Activated CD8-positive, alpha-beta T cell treated with anti-CD3 and anti-CD28 coated beads, Interleukin-2, amount 10 ng/mL, durations not matched to agents 7 days and 5 days (primary cell): ENCODE measurements around the gene MMP24. TPM values are rescaled to one million over a fixed set of nuclear protein-coding genes. Genes with fewer than 3 reads are reported as not detected.
A peak's percentile ranks its signal among the peaks of the same experiment; 100 is the strongest.

ENCODE experiments used
- ATAC-seq: fragments of 150-1000 bp; cut with Tn5 transposase; one replicate; pipeline ENCODE4 v1.10.0; 2021; ENCODE audit warnings: moderate library complexity
- CTCF ChIA-PET: fragments of 350-600 bp; sonication (Branson Sonifier 250); formaldehyde crosslinking; loops from one replicate; lab custom pipeline; 2021; ENCODE audit warnings: antibody characterized with exemption; lab: Charles Lee
- POLR2A ChIA-PET: fragments of 350-600 bp; sonication (Branson Sonifier 250); formaldehyde crosslinking; loops from one replicate; lab custom pipeline; 2021; ENCODE audit warnings: antibody characterized with exemption; lab: Charles Lee
- DNase-seq: peaks from one replicate; pipeline ENCODE4 v3.0.0-alpha.2; 2020
- H3K27ac Mint-ChIP-seq: one replicate; pipeline ENCODE4 v1.8.0; 2021; ENCODE audit warnings: mild to moderate bottlenecking, mixed read lengths
- H3K27me3 Mint-ChIP-seq: one replicate; pipeline ENCODE4 v1.8.0; 2021; ENCODE audit warnings: low read depth, mixed read lengths
- H3K36me3 Mint-ChIP-seq: one replicate; pipeline ENCODE4 v1.8.0; 2021; ENCODE audit warnings: low read depth, mixed read lengths
- H3K4me1 Mint-ChIP-seq: one replicate; pipeline ENCODE4 v1.8.0; 2021; ENCODE audit warnings: low read depth, mixed read lengths
- H3K4me3 Mint-ChIP-seq: one replicate; pipeline ENCODE4 v1.8.0; 2021; ENCODE audit warnings: mild to moderate bottlenecking, mixed read lengths
- H3K9me3 Mint-ChIP-seq: one replicate; pipeline ENCODE4 v1.8.0; 2022; ENCODE audit warnings: mixed read lengths; ENCODE audit not compliant: insufficient read depth
- total RNA-seq, 2 experiments: library from RNA; stranded (reverse); gene quantifications; one replicate each; pipeline ENCODE4 v1.2.3, GENCODE V29; 2021

Gene MMP24
- total RNA-seq, 2 experiments from 2014 or later: not detected

DNA sequence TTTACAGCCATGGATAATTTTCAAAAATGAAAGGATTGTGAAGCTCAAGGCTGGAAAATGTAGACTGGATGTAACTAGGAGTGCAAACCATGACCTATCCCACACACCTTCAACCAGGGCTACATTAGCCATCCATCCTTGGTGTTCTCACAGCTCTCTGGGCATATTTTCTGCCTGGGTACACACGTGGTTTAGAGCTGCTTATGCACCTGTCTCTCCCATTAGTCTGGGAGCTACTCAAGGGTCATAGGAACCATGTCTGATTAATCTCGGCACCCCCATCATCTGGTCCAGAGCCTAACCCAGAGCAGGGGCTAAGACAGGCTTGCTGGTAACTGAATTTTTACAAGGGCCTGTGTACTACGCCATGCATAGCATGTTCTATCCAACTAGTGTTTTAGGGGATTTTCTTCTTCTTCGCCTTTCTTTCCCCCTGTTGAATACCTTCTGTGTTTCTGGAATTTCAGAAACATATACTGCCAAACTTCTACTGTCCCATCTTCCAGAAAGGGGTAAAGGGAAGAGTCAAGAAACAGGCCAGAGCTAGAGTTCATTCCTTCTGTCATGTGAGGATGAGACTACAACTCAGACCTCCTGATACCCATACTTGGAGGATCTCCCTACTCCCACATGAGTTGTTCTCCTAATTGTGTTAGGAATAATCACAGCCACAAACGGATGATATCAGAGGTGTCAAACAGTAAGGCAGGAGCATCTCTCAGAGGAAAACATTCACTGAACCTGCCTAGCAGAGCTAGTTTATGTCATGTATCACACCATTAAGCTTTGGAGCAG is 91.1 kb downstream of the MMP24 start:
- H3K27me3 Mint-ChIP-seq: no peaks in the 10 kb centered on the region
- no peaks in the 10 kb centered on the region for H3K9me3 Mint-ChIP-seq
- H3K4me3 Mint-ChIP-seq: no peak overlapping the region
- no peak overlapping the region for H3K27ac Mint-ChIP-seq
- H3K36me3 Mint-ChIP-seq: peaks cover 16% of the 10 kb centered on the region
- DNase-seq (no peak), ATAC-seq (no peak)
- CTCF ChIA-PET: interaction anchor here (0.7 to 8.6 kb wide), 5 partner anchors 11 to 1781 kb away, joined by 3 to 84 read pairs (median 3); partner anchors contain the start of genes EIF6 and GDF5
- peaks cover 37% of the 10 kb centered on the region for H3K4me1 Mint-ChIP-seq
- POLR2A ChIA-PET: no interaction called here

- CTCF ChIA-PET: interaction anchor here (0.7 to 8.6 kb wide), 6 partner anchors 11 to 1780 kb away, joined by 3 to 84 read pairs (median 4); partner anchors contain the start of genes EIF6 and GDF5
- peak overlapping the region; percentile 41 for H3K27ac Mint-ChIP-seq
- no peaks in the 10 kb centered on the region for H3K27me3 Mint-ChIP-seq
- DNase-seq (no peak), ATAC-seq (no peak)
- no peak overlapping the region for H3K4me3 Mint-ChIP-seq
- no peaks in the 10 kb centered on the region for H3K9me3 Mint-ChIP-seq
- POLR2A ChIA-PET: no interaction called here
- peaks cover 13% of the 10 kb centered on the region for H3K36me3 Mint-ChIP-seq
- H3K4me1 Mint-ChIP-seq: peaks cover 35% of the 10 kb centered on the region
Observed at GRCh38 chr20:35318502-35319157, 92.1 kb downstream of the MMP24 start.

DNA sequence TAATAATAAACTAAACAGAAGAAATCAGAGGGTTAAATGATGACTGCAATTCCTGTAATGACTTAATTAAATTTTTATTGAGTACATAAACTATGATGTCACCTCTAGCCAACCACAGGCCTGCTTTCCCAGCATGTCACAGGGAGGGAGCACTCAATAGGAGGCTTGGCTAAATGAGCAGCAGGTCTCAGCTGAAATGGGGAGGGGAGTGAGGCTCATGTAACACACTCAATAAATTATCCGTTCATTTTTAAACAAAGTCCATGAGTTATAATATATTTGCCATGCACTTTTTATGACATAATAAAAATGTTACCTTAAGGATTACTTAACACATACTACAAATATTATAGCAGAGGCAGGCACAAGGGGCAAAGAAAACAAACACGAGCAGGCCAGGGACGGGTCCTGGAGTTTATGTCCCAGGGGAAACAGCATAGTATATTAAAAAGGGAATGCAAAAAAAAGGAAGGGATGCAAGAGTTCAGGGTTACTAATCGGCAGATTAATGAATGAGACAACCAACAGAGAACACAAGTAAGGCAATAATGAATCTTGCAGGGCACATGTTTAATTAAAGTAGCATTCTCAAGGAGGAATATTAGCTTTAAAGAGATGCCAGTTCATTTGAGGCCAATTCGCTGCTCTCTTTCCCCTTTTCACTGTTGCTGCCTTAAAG is 92.8 kb downstream of the MMP24 start:
- CTCF ChIA-PET: interaction anchor here (1.0 to 8.6 kb wide), 4 partner anchors 10 to 25 kb away, joined by 4 to 84 read pairs (median 14); no protein-coding TSS in a partner anchor
- peaks cover 33% of the 10 kb centered on the region for H3K4me1 Mint-ChIP-seq
- H3K9me3 Mint-ChIP-seq: no peaks in the 10 kb centered on the region
- no peak overlapping the region for H3K4me3 Mint-ChIP-seq
- peaks cover 10% of the 10 kb centered on the region for H3K36me3 Mint-ChIP-seq
- DNase-seq: no peak
- no peak overlapping the region for H3K27ac Mint-ChIP-seq
- H3K27me3 Mint-ChIP-seq: no peaks in the 10 kb centered on the region
- POLR2A ChIA-PET: no interaction called here
- ATAC-seq: no peak

GRCh38 chr20:35319871-35320197 is 93.3 kb downstream of the MMP24 start:
- H3K4me1 Mint-ChIP-seq: peaks cover 28% of the 10 kb centered on the region
- CTCF ChIA-PET: interaction anchor here (1.9 to 8.6 kb wide), 2 partner anchors 10 to 14 kb away, joined by 13 to 84 read pairs; no protein-coding TSS in a partner anchor

DNA sequence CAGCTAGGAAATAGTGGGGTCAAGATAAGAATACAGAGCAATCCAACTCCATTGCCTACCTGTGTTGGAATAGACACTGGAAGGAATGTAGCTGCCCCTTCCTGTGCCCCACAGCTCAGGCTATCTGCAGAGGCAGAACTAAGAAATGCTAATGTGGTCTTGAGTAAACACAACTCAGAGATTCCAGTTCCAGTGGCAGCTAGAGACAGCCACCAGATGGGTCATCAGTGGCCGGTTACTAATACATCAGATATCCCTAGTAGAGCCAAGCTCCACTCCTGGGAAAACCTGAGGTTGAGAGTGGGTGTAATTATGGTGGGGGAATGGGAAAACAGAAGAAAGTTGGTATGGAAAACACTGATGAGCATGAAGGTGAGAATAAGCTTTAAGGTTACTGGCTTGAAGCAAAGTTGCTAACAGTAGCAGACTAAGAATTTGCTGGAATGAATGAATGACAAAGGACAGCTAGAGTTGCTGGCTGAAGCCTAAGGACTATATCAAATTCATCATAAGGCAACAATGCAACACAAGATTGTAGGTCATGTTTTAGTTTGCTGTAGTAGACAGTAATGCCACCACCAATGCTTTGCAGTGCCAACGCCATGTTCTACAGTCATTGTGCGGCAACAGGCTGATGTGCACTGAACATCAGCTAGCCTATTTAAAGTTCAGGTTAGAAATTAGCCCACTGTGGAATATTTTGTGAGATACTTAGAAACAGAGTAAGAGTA is 94.1 kb downstream of the MMP24 start:
- CTCF ChIA-PET: interaction anchor here (1.3 to 8.6 kb wide), 3 partner anchors 8 to 14 kb away, joined by 5 to 84 read pairs (median 13); no protein-coding TSS in a partner anchor
- Mint-ChIP-seq H3K4me1 (peaks cover 21% of the 10 kb centered on the region), H3K4me3 (no peak overlapping the region), H3K36me3 (peaks cover 9% of the 10 kb centered on the region), H3K9me3 (no peaks in the 10 kb centered on the region), H3K27ac (no peak overlapping the region), H3K27me3 (no peaks in the 10 kb centered on the region)
- ATAC-seq (no peak), DNase-seq (no peak)
- POLR2A ChIA-PET: interaction anchor here (0.7 kb wide), 1 partner anchor 622 kb away, joined by 3 read pairs; no protein-coding TSS in a partner anchor

More at GRCh38 chr20:35319871-35320197, 93.3 kb downstream of the MMP24 start:
- no peaks in the 10 kb centered on the region for H3K9me3 Mint-ChIP-seq
- POLR2A ChIA-PET: no interaction called here
- no peak for DNase-seq
- H3K4me3 Mint-ChIP-seq: no peak overlapping the region
- H3K27ac Mint-ChIP-seq: no peak overlapping the region
- H3K27me3 Mint-ChIP-seq: no peaks in the 10 kb centered on the region
- no peak for ATAC-seq
- H3K36me3 Mint-ChIP-seq: peaks cover 9% of the 10 kb centered on the region

DNA sequence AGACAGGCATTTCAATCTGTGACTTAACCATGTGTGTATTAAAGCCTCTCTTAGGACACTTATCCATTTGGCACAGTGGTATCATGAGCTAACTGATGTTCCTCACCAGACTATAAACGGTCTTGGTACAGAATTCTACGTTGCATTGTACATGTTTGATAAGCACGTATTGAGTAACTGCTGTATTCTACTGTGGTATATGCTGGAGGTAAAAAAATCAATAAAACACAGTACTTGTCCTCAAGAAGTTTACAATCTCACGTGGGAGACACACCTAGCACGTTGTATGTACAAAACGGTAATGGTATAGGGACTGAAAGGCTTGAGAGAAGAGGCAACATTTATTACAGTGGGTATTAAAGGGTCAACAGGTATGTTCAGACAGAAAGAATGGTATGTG is 98.9 kb downstream of the MMP24 start:
- ATAC-seq (no peak), DNase-seq (no peak)
- peaks cover 3% of the 10 kb centered on the region for H3K4me1 Mint-ChIP-seq
- H3K27ac Mint-ChIP-seq: no peak overlapping the region
- no peaks in the 10 kb centered on the region for H3K9me3 Mint-ChIP-seq
- ChIA-PET POLR2A (no interaction called here), CTCF (interaction anchor here (1.0 kb wide), 1 partner anchor 22 kb away, joined by 3 read pairs; no protein-coding TSS in a partner anchor)
- H3K4me3 Mint-ChIP-seq: no peak overlapping the region
- no peaks in the 10 kb centered on the region for H3K27me3 Mint-ChIP-seq
- H3K36me3 Mint-ChIP-seq: peaks cover 6% of the 10 kb centered on the region

DNA sequence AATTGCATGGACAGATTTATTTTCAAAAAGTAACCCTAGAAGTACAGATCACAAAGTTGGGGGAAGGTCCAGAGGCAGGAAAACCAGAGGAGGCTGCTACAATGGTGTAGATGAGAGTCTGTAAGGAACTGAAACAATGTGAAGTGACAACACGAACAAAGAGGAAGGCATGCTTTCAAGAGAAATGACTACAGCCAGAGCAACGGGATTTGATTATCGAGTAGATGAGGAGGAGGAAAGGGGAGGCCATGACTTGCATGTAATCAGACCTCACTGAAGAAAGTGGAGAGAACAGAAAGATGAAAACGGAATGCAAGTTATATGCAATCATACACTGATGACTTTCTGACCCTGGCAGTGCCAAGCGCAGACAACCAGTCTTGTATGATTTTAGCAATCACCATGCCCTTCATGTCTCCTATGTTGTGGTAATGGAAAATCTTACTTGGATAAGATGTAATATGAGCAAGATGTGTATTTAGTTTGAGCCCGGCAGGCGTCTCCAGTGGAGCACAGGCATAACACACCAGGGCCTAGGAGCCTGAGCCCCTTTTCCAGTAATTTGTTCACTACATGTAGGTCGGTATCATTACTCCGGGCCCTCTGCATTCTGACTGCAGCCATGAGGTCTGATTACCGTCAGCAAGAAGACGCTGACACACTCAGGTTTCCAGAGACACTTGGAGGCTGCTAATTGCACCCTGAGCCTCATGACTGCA is 99.7 kb downstream of the MMP24 start:
- ChIA-PET POLR2A (no interaction called here), CTCF (interaction anchor here (1.0 kb wide), 1 partner anchor 22 kb away, joined by 3 read pairs; no protein-coding TSS in a partner anchor)
- Mint-ChIP-seq H3K9me3 (no peaks in the 10 kb centered on the region), H3K4me1 (peaks cover 3% of the 10 kb centered on the region), H3K27me3 (no peaks in the 10 kb centered on the region), H3K4me3 (no peak overlapping the region), H3K36me3 (peaks cover 3% of the 10 kb centered on the region), H3K27ac (no peak overlapping the region)
- no peak for DNase-seq
- ATAC-seq: no peak

Other genes with a start within 250 kb of the MMP24 start
- 10 to 100 TPM; 43.2 to 44.6 TPM for gene TRPC4AP, start 133.9 kb upstream of the MMP24 start, total RNA-seq
- gene EDEM2, start 79.4 kb upstream of the MMP24 start, total RNA-seq: 10 to 100 TPM; 19.5 to 19.6 TPM
- gene PROCR, start 54.6 kb upstream of the MMP24 start, total RNA-seq: 1 to 10 TPM; 1.2 to 1.3 TPM
- 10 to 100 TPM; 42.0 to 43.1 TPM for gene MMP24OS, start 51.4 kb downstream of the MMP24 start, total RNA-seq
- gene EIF6, start 58.1 kb downstream of the MMP24 start, total RNA-seq: 100 to 1,000 TPM; 104 to 109 TPM
- gene FAM83C, start 65.7 kb downstream of the MMP24 start, total RNA-seq: not detected
- 10 to 100 TPM; 57.7 to 60.5 TPM for gene UQCC1, start 185.3 kb downstream of the MMP24 start, total RNA-seq
- not detected for gene GDF5, start 211.5 kb downstream of the MMP24 start, total RNA-seq
- gene CEP250, start 228.9 kb downstream of the MMP24 start, total RNA-seq: 10 to 100 TPM; 72.1 to 74.5 TPM